ENCODE data around the gene GPR83. TPM values are rescaled to one million over a fixed set of nuclear protein-coding genes. Genes with fewer than 3 reads are reported as not detected.

Gene GPR83
- total RNA-seq, 1 donor from 2014 or later = 0.14 TPM

- H3K36me3 ChIP-seq (ENCODE audit: insufficient read depth, low read length) = no peaks in the 10 kb centered on the region
- Mint-ChIP-seq H3K4me3 (ENCODE audit: unreplicated experiment) (no peak overlapping the region), H3K9me3 (ENCODE audit: unreplicated experiment) (no peaks in the 10 kb centered on the region), H3K27me3 (ENCODE audit: low read depth, unreplicated experiment) (peaks cover 7% of the 10 kb centered on the region), H3K4me1 (ENCODE audit: low read depth, unreplicated experiment) (no peaks in the 10 kb centered on the region), H3K36me3 (ENCODE audit: low read depth, unreplicated experiment) (no peaks in the 10 kb centered on the region), H3K27ac (ENCODE audit: unreplicated experiment) (no peak overlapping the region)
- H3K79me2 ChIP-seq (ENCODE audit: insufficient read depth, low read length) = no peaks in the 10 kb centered on the region
- TF ChIP-seq EZH2 (IDR thresholded peaks at IDR 0.05; ENCODE audit: insufficient read depth, low read length) (no peak), CTCF (IDR thresholded peaks at IDR 0.05; ENCODE audit: insufficient read depth, low read depth, low read length) (no peak)
- no peak overlapping the region for H2AFZ ChIP-seq (ENCODE audit: low read depth, low read length)
- H3K4me1 ChIP-seq (ENCODE audit: insufficient read depth, low read length) = no peaks in the 10 kb centered on the region
- no peak overlapping the region for H3K27ac ChIP-seq (ENCODE audit: low read depth, low read length)
- no peak overlapping the region for H3K4me3 ChIP-seq (ENCODE audit: insufficient read depth, low read depth, low read length)
- no peaks in the 10 kb centered on the region for H4K20me1 ChIP-seq (ENCODE audit: insufficient read depth, low read length)
- no peak for DNase-seq (ENCODE audit: low read depth)
- H3K9ac ChIP-seq (ENCODE audit: low read length) = no peak overlapping the region
- H3K9me3 ChIP-seq (ENCODE audit: insufficient read depth, low read depth, low read length) = no peaks in the 10 kb centered on the region
- no peaks in the 10 kb centered on the region for H3K27me3 ChIP-seq (ENCODE audit: insufficient read depth, low read length)
- FAIRE-seq = no peak
- H3K4me2 ChIP-seq (ENCODE audit: low read length) = no peak overlapping the region
Measured at GRCh38 chr11:94329501-94329900, 71.7 kb downstream of the GPR83 start.

- FAIRE-seq (no peak), DNase-seq (ENCODE audit: low read depth) (no peak)
- Mint-ChIP-seq H3K4me3 (ENCODE audit: unreplicated experiment) (no peak overlapping the region), H3K9me3 (ENCODE audit: unreplicated experiment) (no peaks in the 10 kb centered on the region), H3K27me3 (ENCODE audit: low read depth, unreplicated experiment) (peaks cover 7% of the 10 kb centered on the region), H3K4me1 (ENCODE audit: low read depth, unreplicated experiment) (no peaks in the 10 kb centered on the region), H3K36me3 (ENCODE audit: low read depth, unreplicated experiment) (no peaks in the 10 kb centered on the region), H3K27ac (ENCODE audit: unreplicated experiment) (no peak overlapping the region)
- no peaks in the 10 kb centered on the region for H3K27me3 ChIP-seq (ENCODE audit: insufficient read depth, low read length)
- no peak overlapping the region for H3K4me3 ChIP-seq (ENCODE audit: insufficient read depth, low read depth, low read length)
- H3K79me2 ChIP-seq (ENCODE audit: insufficient read depth, low read length) = no peaks in the 10 kb centered on the region
- H3K4me2 ChIP-seq (ENCODE audit: low read length) = no peak overlapping the region
- no peaks in the 10 kb centered on the region for H3K9me3 ChIP-seq (ENCODE audit: insufficient read depth, low read depth, low read length)
- no peaks in the 10 kb centered on the region for H3K36me3 ChIP-seq (ENCODE audit: insufficient read depth, low read length)
- no peaks in the 10 kb centered on the region for H4K20me1 ChIP-seq (ENCODE audit: insufficient read depth, low read length)
- H3K4me1 ChIP-seq (ENCODE audit: insufficient read depth, low read length) = no peaks in the 10 kb centered on the region
- H2AFZ ChIP-seq (ENCODE audit: low read depth, low read length) = no peak overlapping the region
- H3K27ac ChIP-seq (ENCODE audit: low read depth, low read length) = no peak overlapping the region
- TF ChIP-seq CTCF (IDR thresholded peaks at IDR 0.05; ENCODE audit: insufficient read depth, low read depth, low read length) (no peak), EZH2 (IDR thresholded peaks at IDR 0.05; ENCODE audit: insufficient read depth, low read length) (no peak)
- H3K9ac ChIP-seq (ENCODE audit: low read length) = no peak overlapping the region
Measured at GRCh38 chr11:94328587-94329080, 72.6 kb downstream of the GPR83 start.

Other genes with a start within 250 kb of the GPR83 start
- gene IZUMO1R, start 96.8 kb downstream of the GPR83 start, total RNA-seq = not detected in 2 replicates
- gene MRE11, start 92.4 kb upstream of the GPR83 start, total RNA-seq = 12.6 and 14.1 TPM in 2 replicates
- 8.4 and 10.3 TPM in 2 replicates for gene ANKRD49, start 92.6 kb upstream of the GPR83 start, total RNA-seq
- gene C11orf97, start 111.0 kb upstream of the GPR83 start, total RNA-seq = not detected in 2 replicates
- gene FUT4, start 142.5 kb upstream of the GPR83 start, total RNA-seq = 3.5 and 3.7 TPM in 2 replicates
- gene PIWIL4, start 165.9 kb upstream of the GPR83 start, total RNA-seq = 0.59 and 0.75 TPM in 2 replicates